Jurkat, Clone E6-1 (cell line): ENCODE measurements around the gene RGS14.

Source experiments
- DNase-seq: peaks from one replicate; pipeline ENCODE4 v3.0.0-alpha.2; 2011; ENCODE audit warnings: low read depth, low spot score
- H3K4me3 ChIP-seq: 2 replicates; pipeline ENCODE4 v1.5.1; 2011; ENCODE audit warnings: mild to moderate bottlenecking, low read length, control low read depth, moderate library complexity

The RGS14 gene

DNA sequence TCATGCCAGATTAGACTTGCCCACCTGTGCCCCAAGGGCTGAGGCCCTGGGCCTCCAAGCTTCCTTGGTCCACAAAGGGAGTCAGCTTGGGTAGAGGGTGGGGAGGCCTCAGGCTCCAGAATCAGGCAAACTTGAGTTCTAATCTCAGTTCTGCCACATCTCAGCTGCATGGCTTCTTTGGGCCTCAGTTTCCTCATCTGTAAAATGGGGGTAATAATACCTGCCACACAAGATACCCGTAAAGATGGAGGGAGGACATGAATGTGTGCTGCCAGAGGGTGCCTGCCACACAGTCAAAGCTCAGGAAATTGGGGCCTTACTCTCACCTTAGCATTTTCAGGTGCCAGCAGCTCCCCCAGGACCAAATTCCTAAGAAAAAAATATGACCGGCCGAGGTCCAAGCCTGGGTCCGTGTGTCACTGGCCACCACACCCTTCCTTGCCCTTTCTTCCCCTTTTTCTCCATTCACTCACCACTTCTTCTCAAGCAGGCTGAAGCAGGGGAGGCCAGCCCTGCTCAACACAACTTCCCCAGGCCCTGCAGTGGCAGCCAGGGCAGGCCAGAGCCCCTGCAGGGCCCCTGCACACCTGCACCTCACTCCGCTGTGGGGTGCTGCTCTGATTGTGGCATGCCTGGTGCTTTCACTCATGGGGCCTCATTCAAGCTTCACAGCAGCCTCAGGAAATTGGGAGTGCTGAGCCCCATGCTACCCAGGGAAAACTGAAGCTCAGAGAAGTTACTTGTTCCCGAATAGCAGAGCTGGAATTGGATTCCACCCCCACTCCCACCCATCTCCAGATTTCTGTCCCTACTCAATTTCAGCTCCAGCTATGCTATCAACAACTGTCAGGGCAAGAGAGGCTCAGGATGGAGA lies 3.9 kb downstream of the RGS14 start:
- DNase-seq: no peak

DNA sequence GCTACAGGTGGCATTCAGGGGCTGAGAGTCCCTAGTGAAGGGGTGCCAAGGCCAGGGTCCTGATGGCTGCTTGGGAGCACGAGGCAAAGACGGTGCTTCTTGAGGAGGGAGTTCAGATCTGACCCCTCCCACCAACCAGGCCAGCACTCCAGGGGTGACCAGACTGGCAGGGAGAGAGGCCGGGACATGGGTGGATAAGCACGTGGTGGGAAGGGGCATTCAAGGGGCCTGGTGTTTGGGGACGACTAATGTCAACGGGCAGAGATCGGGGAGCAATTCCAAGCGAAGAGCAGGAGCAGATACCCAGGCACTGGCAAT lies 4.5 kb downstream of the RGS14 start:
- no peak overlapping the region for H3K4me3 ChIP-seq
- no peak for DNase-seq

More for the DNA sequence above, 3.9 kb downstream of the RGS14 start:
- H3K4me3 ChIP-seq: no peak overlapping the region

DNA sequence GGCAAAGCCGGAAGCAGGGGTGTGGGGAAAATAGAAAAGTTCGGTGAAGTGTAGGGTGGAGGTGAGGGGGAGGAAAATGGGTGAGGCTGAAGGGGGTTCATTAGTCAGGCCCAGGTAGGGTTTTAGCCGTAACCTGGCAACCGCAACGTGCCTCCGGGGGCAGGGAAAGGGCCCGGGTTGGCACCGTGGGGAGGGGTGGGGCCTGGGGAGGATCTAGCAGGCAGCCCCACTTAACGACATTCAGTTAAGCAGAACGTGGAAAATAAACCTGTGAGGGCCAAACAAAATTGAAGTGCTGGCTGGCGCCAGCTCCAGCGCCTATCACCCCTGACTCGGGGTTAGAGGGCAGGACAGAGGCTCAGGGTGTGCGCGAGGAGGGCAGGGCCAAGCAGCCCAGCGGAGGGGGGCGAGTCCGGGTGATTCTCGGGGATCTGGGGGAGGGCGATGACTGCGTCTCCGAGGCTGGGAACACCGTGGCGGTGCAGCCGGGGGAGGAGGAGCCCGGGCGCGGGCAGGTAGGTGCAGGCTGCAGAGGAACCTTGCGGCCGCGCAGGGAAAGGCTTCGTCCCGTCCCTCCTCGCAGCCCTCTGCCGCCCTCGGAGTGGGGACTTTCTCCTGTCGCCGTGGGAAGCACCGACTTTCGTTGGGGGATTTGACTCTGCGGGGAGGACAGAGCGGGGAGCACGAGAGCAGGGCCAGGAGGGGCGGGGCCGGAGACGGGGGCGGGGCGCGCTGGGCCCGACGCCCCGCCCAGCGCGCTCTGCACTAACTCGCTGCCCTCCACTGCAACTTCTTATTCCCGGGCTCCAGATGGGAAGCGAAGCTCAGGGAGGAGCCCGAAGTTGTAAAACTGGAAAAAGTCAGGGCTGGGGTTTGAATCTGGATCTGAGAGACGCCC lies 5.1 kb downstream of the RGS14 start:
- no peak overlapping the region for H3K4me3 ChIP-seq
- no peak for DNase-seq

DNA sequence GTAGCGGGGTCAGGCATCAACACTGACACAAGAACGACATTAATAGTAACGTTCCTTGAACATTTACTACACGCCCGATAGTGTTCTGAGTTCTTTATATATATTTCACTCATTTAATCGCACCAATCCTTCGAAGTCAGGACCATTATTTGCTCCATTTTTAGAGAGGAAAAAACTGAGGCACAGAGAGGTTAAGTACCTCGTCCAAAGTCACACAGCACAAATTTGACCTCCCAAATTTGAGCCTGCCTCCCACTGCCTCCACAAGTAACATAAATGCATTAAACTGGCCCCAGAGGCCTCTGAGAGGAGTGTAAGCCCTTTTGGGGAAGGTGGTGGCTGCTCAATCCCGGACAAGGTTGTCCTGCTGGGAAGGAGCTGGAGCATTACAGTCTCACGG lies 5.8 kb downstream of the RGS14 start:
- no peak overlapping the region for H3K4me3 ChIP-seq
- DNase-seq: no peak

DNA sequence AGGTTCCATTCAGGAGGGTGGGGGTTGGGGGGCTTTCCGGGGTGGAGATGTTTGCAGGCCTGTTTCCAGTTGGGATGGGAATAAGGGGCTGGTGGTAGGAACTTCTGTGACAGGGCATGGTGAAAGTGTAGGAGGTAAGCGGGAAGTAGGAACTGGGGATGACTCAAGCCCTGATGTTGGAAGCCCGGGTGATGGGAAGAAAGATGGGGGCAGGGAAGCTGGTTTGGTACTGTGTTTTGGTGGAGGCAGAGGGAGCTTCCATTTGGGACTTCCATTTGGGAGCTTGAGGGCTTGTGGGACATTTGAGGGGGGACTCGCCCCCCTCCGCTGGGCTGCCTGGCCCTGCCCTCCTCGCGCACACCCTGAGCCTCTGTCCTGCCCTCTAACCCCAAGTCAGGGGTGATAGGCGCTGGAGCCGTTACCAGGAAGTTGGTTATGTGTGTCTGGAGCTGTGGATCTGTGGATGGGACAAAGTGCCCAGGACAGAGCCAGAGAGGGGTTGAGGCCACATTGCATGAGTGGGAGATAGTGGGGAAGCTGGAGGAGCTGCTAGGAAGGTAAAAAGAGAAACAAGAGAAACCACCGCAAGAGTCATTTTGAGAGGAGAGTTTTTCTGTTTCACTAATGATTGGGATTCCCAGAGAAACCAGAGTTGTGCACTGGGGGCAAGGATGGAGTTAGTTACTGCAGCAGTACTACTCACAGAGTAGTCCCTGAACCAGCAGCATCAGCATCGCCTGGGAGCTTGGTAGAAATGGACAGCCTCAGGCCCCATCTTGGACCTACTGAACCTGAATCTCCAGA lies 6.6 kb downstream of the RGS14 start:
- DNase-seq: no peak
- H3K4me3 ChIP-seq: no peak overlapping the region

DNA sequence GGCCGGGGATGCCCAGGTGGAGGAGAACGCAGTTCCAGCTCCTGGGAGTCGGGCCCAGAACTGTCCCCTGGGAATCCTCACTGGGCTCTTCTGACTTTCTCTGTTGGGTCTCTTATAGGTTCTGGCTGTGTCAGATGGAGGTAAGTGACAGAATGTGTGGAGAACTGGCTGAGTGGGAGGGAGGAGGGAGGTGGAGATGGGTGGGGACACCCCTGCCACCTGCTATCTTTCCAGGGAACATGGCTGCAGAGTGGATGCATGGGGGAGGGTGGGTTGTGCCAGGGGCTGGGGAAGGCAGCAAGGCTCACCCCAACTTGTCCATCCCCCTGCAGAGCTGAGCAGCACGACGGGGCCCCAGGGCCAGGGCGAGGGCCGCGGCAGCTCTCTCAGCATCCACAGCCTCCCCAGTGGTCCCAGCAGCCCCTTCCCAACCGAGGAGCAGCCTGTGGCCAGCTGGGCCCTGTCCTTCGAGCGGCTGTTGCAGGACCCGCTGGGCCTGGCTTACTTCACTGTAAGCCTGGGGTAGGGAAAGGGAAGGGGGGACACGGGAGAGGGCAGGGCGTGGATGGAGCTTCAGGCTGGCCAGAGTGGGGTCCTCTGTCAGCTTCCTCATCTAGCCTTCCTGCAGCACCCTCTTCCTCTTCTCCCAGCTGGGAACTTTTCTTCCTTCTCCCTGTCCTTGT lies 8.3 kb downstream of the RGS14 start:
- H3K4me3 ChIP-seq: no peak overlapping the region
- no peak for DNase-seq

DNA sequence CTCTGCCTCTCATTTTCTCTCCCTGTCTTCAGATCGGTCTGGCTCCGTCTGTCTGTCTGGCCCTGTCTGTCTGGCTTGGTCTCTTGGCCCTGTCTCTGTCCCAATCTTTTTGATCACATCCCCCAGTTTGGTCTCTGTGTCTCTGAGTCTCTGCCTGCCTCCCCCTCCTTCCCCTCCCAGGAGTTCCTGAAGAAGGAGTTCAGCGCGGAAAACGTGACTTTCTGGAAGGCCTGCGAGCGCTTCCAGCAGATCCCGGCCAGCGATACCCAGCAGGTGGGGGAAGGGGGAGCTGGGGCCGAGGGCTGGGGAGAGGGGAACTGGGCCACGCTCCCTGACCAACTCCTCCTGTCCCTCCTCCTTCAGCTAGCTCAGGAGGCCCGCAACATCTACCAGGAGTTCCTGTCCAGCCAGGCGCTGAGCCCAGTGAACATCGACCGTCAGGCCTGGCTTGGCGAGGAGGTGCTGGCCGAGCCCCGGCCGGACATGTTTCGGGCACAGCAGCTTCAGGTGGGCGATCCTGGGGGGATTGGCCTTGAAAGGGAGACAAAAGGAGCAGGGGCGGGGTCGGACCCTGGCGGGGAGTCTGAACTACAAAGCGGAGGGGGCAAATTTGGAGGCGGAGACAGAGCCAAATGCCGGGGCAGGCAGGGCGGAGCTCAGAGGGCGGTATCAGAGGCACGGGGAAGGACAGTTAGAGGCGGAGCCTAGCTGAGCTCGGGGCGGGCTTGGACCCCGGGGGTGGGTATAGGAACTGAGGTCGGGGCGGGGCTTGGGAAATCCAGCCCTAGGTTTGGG lies 9.0 kb downstream of the RGS14 start:
- H3K4me3 ChIP-seq: no peak overlapping the region
- no peak for DNase-seq

DNA sequence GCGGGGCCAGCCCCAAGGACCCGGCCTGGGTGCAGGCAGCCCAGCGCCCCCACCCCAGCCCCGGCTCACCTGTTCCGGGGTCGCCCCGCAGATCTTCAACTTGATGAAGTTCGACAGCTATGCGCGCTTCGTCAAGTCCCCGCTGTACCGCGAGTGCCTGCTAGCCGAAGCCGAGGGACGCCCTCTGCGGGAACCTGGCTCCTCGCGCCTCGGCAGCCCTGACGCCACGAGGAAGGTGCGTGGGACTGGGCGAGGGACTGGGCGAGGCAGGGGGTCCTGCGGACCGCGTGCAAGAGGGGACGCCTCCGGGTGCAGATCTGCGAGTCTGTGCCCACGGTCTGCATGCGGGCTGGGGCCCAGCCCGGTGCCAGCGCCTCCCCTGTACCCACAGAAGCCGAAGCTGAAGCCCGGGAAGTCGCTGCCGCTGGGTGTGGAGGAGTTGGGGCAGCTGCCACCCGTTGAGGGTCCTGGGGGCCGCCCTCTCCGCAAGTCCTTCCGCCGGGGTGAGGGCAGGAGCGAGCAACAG lies 9.7 kb downstream of the RGS14 start:
- no peak overlapping the region for H3K4me3 ChIP-seq

DNA sequence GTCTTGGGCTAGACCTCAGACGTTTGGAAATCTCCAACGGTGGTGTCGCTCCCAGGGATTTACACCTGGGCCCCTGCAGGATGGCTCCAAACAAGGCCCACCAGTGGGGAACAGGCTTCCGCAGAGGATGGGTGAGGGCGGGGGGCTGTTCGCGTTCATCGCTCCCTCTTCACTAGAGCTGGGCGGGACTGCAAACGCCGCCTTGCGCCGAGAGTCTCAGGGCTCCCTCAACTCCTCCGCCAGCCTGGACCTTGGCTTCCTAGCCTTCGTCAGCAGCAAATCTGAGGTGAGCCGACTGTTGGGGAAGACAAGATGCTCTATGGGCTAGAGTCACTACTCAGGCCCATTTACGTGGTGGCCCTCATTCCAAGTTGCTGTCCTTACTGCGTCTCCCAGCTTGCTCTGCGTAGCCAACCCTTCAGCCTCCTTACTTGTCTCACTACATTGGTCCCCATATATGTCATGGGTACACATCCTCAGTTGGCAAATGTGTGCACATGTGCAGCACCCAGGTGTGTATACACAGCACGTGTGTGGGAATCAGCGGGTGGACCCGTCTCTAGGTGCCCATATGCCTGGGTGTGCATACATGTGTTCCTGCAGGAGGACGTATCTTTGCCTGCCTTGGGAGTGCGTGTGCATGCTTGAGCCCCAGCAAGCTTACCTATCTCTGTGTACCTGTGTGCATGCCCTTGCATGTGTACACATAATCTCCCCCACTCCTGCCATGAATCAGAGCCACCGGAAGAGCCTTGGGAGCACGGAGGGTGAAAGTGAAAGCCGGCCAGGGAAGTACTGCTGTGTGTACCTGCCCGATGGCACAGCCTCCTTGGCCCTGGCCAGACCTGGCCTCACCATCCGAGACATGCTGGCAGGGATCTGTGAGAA lies 10.5 kb downstream of the RGS14 start:
- no peak for DNase-seq
- H3K4me3 ChIP-seq: no peak overlapping the region

More for the DNA sequence above, 9.7 kb downstream of the RGS14 start:
- DNase-seq: no peak

DNA sequence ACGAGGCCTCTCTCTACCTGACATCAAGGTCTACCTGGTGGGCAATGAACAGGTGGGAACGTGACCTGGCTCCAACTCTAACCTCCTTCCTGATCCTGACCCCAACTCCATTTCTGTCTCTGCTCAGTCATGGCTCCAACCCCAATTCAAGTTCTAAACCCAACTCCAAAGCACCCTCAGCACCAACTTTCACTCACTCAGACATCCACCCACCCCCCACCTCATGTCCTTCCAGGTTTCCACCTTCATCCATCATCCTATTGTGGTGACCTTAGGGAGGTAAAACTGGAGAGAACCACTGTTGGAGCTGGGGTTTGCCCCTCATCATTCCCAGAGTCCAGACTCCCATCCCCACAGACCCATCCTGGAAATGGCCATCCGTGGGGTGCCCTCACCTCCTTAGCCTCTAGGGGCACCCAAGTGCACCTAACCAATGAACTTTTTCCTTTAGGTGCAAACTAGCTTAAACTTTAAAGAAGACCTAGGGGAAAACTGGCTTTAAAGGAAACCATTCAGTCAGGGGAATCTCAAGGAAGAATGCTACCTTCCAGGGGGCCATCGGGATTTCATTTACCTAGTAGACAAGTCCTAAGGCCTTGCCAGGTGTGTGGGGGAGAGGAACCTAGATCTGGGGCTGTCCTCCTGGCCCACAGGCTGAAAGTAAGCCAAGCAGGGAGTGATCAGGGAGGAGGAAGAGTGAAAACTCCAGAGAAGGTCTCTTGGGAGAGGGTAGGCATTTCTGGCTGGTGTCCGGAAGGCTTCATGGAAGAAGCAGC lies 11.3 kb downstream of the RGS14 start:
- no peak for DNase-seq
- H3K4me3 ChIP-seq: no peak overlapping the region

DNA sequence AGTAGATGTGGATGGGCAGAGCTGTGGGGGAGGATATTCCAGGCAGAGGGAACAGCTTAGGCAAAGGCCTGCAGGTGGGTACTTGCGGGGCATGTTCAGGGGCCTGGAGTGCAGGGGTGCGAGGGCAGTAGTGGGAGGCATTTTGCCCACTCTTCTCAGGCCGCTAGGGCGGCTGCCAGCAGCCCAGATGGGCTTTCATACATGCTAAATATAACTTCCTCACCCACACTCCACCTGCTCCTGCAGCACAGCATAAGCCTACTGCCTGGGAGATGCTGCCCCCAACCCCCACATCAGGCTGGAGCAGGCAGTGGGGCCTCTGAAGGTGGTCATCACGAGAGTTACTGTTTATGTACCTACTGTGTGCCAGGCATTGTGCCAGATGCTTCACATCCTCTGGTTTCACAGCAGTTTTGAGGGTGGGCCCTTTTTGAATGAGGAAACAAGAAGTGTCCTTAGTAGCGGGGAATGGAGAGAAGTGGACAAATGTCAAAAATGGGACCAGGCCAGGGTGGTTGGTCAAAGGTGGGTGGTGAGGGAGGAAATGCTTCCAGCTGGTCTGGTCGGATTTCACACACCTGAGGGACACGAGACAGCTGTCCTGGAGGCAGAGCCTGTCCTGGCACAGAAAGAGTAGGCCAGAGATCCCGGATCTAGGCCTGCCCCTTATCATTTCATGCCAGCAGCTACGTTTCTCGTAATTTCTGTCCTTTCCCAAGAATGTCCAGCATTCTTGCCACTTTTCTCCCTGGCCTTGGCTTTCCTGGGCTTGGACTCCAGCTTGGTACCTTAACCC lies 12.1 kb downstream of the RGS14 start:
- no peak for DNase-seq
- H3K4me3 ChIP-seq: no peak overlapping the region

DNA sequence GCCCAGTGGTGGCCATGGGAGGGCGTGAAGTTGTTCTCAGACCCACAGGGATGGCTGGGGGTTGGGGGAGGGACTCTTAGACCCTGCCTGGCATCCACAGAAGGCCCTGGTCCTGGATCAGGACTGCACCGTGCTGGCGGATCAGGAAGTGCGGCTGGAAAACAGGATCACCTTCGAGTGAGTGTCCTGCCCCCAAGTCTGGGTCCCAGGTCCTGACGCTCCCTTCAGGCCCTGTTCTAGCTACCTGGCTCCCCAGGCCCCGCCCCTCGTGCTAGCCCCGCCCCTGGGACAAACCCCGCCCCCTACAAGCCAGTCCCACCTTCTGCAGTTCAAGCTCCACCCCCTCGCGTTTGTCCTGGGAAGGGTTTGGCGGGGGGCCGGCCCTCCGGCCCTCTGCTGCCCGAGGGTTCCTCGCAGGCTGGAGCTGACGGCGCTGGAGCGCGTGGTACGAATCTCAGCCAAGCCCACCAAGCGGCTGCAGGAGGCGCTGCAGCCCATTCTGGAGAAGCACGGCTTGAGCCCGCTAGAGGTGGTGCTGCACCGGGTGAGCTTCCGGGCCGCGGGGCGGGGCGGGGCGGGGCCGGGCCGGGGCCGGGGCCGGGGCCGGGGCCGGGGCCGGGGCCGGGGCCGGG lies 12.9 kb downstream of the RGS14 start:
- no peak overlapping the region for H3K4me3 ChIP-seq
- no peak for DNase-seq

DNA sequence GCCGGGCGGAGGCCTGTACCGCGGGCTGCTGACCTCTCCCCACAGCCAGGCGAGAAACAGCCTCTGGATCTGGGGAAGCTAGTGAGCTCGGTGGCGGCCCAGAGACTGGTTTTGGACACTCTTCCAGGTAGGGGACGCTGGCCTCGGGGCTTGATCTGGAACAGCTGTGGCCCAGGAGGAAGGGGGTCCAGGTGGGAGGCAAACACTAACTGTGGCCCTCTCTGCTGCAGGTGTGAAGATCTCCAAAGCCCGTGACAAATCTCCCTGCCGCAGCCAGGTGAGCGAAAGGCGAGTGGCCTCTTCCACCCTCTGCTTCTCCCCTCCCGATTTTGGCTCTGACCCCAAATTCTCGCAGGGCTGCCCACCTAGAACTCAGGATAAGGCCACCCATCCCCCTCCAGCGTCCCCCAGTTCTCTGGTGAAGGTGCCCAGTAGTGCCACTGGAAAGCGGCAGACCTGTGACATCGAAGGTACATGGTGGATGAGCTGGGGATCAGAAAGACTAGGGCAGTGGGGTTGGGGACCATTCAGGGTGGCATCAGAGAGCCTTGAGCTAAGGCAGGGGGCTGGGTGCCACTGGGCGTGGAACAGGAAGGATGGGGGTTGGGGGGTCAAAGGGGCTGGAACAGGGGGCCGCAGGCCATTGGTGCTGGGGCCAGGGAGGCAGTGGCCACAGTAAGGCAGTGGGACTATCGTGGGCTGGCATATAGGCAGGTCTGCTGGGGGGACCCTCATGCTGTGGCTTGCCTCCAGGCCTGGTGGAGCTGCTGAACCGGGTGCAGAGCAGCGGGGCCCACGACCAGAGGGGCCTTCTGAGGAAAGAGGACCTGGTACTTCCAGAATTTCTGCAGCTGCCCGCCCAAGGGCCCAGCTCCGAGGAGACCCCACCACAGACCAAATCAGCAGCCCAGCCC lies 13.7 kb downstream of the RGS14 start:
- no peak for DNase-seq
- no peak overlapping the region for H3K4me3 ChIP-seq
